ENCODE data around the gene PAK1.
"Not testable (repeated sequence)": the region's sequence is repeated elsewhere in the genome, so short reads cannot be mapped to it uniquely, and the experiment has no call there.

The PAK1 gene

DNA sequence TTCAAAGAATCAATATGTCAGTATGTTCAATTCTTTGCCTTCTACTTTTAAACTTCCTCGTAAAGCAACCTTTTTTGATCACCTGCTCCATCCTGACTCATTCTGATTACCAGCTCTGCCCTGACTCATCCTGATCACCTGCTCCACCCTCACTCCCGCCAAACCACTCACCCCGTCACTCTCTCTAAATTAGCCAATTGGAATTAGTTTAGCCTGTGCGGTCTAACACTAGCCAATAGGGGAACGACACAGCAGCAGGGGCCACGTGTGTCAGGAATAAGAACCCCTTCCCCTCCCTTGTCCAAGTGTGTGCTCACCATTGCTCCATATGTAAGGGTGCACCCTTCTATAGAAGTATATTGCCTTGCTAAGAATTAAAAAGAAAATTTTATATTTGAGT lies 173.9 kb downstream of the PAK1 start:
- not testable (repeated sequence) for DNase-seq

DNA sequence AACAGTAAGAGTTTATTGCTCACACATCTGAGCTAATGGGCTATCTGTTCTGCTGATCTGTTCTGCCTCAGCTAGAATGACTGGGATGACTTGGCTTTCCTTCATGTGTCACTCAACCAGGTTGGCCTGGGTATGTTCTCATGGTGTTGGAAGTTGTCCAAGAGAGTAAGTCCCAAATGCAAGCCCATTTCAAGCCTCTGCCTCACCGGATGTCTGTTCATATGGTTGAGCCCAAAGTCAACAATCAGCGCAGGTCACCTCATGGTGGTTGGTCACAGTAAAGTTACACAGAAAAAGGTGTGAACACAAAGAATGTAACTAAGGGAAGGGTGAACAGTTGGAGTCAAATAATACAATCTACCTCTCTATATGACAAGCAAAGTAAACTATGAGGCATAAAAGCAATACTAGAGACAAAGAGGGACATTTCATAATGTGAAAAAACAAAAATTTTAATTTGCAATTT lies 174.3 kb downstream of the PAK1 start:
- no peak for DNase-seq

DNA sequence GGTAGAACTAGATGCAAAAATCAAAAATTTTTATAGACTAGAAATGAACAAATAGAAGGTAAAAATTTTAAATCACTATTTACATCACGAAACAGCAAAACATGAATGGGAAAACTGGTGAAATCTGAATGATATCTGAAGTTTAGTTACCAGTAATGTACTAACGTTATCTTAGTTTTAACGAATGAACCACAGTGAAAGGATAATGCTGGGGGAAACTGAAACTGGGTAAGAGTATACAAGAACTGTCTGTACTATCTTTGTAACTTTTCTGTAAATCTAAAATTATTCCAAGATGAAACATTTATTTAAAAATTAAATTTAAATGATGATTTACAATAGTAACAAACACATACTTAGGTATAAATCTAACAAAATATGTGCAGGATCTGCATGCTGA lies 179.9 kb downstream of the PAK1 start:
- DNase-seq, result no peak

DNA sequence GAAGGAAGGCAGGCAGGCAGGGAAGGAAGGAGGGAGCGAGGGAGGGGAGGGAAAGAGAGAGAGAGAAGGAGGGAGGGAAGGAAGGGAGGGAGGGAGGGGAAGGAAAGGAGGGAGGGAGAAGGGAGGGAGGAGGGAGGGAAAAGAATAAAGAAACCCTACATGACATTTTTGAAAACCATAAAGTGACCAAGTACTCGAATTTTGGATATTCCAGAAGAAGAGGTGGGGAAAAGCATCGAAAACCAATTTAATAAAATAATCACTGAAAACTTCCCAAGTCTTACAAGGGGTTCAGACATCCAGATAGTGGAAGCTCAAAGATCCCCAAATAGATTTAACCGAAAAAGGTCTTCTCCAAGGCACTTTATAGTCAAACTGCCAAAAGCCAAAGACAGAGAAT lies 184.2 kb downstream of the PAK1 start:
- DNase-seq, result no peak

DNA sequence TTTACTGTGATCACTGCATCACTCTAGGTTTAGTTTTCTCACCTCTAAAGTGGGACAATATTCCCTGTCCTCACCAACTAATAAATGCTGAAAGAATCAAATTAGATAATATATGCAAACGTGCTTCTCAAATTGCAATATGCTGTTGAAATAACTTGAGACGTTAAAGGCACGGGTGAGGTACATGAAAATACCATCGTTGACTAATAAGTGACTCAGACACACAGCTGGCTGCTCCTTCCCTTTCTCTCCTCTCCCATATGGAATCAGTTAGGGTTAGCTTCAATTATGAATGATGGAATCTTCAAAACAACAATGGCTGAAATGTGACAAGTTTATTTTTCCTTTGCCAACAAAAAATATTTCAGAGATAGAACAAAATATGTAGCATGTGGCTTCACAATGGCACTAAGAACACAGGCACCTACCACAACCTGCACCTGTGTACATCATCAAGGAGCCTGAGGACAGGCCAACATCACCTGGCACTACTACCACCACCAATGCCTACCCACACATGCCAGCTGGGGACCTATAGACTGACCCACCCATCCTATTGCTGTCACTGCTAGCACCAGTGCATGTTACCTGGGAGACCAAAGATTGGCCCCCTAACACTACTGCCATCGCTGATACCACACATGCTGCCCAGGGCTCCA lies 186.2 kb downstream of the PAK1 start:
- DNase-seq, result no peak

DNA sequence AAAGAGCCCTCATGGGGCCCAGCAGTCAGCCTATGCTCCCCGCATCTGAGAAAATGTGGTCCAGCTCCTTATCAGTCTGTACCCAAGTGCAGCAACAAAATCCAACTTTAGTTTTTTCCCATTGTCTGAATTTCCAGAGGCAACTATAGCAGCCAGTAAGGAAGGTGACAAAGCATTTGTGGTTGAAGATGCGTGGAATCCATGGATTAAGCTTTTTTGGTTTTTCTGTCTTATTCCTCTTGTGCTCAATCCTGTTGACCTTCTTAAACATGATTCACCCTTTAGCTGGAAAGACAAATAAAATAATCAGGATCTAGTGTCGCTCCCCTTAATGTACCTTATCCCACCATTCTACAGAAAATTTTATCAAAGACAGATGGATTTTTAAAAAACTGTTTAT lies 186.8 kb downstream of the PAK1 start:
- no peak for DNase-seq

DNA sequence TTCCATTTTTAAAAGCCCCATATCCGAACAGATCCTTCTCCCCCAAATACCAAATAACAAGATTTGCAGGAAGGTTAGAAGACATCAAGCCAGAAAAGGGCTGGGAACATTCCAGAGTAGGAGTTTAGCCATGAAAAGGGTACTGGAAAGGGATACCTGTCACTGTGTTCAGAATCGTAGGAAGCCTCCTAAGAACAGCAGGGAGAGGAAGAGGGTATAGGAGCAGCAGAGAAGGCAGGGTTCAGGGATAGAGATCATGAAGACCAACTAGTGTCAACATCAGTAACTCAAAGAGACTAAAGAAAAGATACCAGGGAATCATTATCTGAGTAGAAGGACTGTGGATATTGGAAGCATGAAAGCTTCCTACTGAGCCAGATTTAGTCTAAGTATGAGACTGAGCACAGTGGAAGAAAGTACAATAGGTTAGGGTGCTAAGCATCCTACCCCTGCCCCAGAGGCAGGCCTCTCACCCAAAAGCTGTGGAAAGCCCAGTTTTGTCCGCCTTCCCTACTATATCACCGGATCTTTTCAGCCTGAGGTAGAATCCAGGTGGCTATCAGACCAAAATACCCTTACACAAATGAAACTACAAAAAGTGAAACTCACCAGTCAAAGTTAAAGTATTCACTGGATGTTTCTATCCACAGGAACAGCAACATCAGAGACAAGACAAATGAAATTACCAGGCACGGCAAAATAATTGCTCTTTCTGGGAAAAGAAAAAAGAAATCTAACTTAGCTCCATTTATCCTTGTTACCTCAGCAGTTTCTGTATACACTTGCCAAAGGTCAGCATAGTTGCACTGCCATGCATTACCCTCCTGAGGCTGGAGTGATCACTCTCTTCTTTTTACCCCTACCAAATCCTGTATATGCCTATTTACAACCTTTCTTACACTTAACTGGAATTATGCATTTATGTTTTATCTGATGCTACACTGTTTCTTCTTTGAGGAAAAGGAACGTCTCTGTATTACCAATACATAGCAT lies 189.1 kb downstream of the PAK1 start:
- no peak for DNase-seq

DNA sequence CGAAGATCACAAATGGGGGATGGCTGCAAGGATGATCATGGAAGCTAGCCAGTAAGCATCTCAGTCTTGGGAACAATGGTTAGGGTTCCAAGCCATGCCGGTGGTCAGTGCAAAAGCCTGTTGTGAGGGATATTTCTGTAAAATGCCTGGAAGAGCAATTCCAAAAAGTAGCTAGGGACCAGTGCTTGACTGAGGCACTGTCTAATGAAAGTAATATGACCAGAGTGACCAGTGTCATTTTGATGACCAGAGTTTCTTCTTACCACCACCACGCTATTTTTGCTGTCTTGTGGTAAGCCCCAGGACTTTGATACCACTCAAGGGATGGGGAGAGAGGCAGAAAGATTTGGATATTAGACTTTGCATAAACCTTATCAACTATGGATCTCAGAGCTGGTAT lies 190.8 kb downstream of the PAK1 start:
- DNase-seq, result no peak

DNA sequence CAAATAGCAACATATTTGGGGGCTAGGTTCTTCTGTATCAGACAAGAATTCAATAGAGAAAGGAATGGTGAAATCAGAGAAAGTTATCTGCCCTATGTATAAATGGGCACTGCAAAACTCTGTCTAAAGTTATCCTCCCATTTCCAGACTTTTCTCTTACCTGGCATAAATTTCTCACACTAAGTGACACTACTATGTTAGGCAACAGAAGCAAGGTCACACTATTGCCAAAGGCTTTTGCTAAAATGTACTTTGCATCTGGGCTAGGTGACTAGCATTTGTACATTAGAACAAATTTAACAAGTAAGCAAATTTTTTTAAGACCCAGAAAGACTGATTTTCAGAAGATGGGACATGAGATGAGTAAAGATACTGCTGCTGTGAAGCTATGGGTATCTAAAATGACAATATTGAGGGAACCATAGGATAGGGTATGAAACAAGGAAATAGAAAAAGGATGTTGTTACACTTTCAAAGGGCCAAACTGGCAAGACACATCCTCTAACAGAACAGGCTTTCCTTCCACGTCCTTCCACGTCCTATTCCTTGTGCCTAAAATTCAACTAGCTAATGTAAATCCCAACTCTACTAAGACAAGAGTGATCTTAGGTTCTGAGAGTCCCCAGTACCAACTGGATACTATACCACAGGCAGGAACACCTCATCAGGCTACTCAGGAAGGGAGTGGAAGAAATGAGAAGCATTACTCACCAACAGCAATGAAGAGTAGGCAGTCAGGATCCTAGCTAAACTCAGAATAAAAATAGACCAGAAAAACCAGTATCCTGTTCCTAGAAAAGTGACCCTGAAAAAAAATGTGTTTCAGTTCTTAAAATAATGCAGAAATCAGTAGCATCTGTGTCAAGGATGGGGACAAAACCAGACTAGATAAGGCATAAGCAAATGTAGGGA lies 195.0 kb downstream of the PAK1 start:
- no peak for DNase-seq

DNA sequence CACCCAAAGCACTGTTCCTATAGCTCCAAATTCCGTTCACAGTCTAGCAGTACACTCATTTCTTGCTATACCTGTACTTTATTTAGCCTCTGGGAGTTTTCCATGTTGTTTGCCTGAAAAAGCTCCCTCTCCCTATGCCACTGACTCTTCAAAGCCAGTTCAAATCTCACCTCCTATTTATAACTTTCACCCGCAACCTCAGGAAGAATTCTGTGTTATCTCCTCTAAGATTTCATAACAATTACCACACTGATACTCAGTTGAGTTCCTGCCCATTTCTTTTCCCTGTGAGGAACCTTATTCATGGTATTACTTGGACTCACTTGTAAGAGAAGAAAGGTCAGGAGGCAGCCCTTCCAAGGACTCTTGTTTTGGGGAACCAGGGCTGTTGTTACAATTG lies 197.6 kb downstream of the PAK1 start:
- DNase-seq, result no peak

Data from activated T-cell treated with anti-CD3 and anti-CD28 coated beads, Interleukin-2, amount 50 U/mL, for 1 hour (primary cell).